Prostate gland (tissue), 2 donors: Measurements from ENCODE around the gene RALGDS. TPM values are rescaled to one million over a fixed set of nuclear protein-coding genes. Genes with fewer than 3 reads are reported as not detected.

Experiments
- DNase-seq: peaks from one replicate; pipeline ENCODE4 v3.0.0-alpha.2; 2019; ENCODE audit warnings: low spot score
- H3K27ac ChIP-seq, 2 donors: fragments of 200-600 bp; sonication (generic); 2 replicates each; pipeline ENCODE4 v1.5.1; 2017 to 2019
- H3K27me3 ChIP-seq: fragments of 200-600 bp; sonication (generic); replicated peaks from 2 replicates; pipeline ENCODE4 v1.5.1; 2019; ENCODE audit not compliant: insufficient read depth
- H3K36me3 ChIP-seq, 2 donors: fragments of 200-600 bp; sonication (generic); 1 replicate in 1 of 2; 2 replicates in 1 of 2; pipeline versions ENCODE4 v1.5.1 to v1.8.1; 2017 to 2019
- H3K4me1 ChIP-seq: fragments of 200-600 bp; sonication (generic); replicated peaks from 2 replicates; pipeline ENCODE4 v1.5.1; 2019
- H3K4me3 ChIP-seq, 2 donors: fragments of 200-600 bp; sonication (generic); 2 replicates each; pipeline ENCODE4 v1.5.1; 2017 to 2019
- H3K9me3 ChIP-seq: fragments of 200-600 bp; sonication (generic); 2 replicates; pipeline ENCODE4 v1.5.1; 2017
- CTCF ChIP-seq, 4 experiments: fragments of 200-600 bp in 2 of 4; fragments of 450-650 bp in 2 of 4; sonication (generic) in 2 of 4; IDR thresholded peaks; 1 replicate in 3 of 4; 2 replicates in 1 of 4; pipeline ENCODE4 v1.5.1; 2016 to 2019; ENCODE audit warnings: antibody characterized with exemption in 4 of 4, mild to moderate bottlenecking in 2 of 4, moderate library complexity in 2 of 4
- POLR2A ChIP-seq: fragments of 450-650 bp; IDR thresholded peaks from one replicate; pipeline ENCODE4 v1.6.1; 2016; ENCODE audit warnings: antibody characterized with exemption, mild to moderate bottlenecking
- POLR2AphosphoS5 ChIP-seq: sonication (generic); formaldehyde crosslinking; IDR thresholded peaks from one replicate; pipeline ENCODE4 v1.6.1; 2017; ENCODE audit warnings: antibody characterized with exemption
- WGBS: methylation state at CpG from one replicate; pipeline ENCODE4 v1.1.5; 2018; 5-methylcytosine and 5-hydroxymethylcytosine counted together
- intact Hi-C: fragments of 100-400 bp; cut with DNase I; formaldehyde crosslinking; loops from one replicate; pipeline ENCODE4 v1.14.2; 2022
- total RNA-seq, 2 donors: library from RNA; depleted of rRNA; stranded (reverse); fragments of >200 nt; gene quantifications; one replicate each; pipeline ENCODE4 v1.1.0, GENCODE V29; 2016

Gene RALGDS
- total RNA-seq, 2 donors from 2014 or later, result 49.6 to 77.4 TPM

DNA sequence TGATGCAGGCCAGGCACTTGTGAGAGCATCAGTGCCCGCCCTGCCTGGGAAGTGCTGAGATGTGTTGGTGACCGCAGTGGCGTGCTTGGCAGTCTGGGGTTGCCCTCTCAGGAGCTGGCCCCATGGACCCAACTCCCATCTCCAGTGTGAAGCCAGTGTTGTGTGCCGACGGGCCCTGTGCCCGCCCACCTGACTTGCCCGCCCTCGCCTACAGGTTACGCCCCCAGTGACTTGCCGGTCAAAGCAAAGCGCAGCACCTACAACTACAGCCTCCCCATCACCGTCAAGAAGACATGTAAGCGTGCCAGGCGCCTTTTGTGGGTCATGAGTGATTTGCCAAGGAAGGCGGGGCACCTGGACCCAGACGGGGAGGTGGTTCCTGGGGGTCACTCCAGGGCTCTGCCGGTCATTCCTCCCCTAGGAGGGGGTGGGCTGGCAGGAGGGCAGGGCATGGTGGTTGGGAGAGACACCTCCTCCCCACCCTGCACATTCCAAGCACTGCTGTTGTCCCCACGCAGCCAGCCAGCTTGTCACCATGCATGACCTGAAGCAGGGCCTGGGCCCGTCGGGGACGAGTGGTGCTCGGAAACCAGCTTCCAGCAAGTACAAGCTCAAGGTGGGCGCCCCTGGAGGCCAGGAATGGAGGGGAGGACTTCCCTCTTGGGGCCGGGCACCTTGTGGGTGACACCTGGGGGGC is 66.7 kb downstream of the RALGDS start:
- no peak for DNase-seq
- WGBS, result 87% methylated on average over 24 of the region's 24 CpGs
- no peak overlapping the region for H3K4me3 ChIP-seq
- intact Hi-C loops, result no loop called here
- peaks cover 0 to 19% of the 10 kb centered on the region in 2 donors for H3K36me3 ChIP-seq
- no peak for TF ChIP-seq POLR2AphosphoS5
- no peak for TF ChIP-seq CTCF (IDR thresholded peaks at IDR 0.05)
- TF ChIP-seq POLR2A, result no peak
- H3K9me3 ChIP-seq, result no peaks in the 10 kb centered on the region
- no peak overlapping the region for H3K27ac ChIP-seq
- no peaks in the 10 kb centered on the region for H3K4me1 ChIP-seq
- H3K27me3 ChIP-seq, result no peaks in the 10 kb centered on the region

GRCh38 chr9:133051966-133052539 is 69.0 kb downstream of the RALGDS start:
- intact Hi-C loops, result no loop called here
- no peak for TF ChIP-seq POLR2AphosphoS5
- TF ChIP-seq CTCF (IDR thresholded peaks at IDR 0.05), result no peak
- TF ChIP-seq POLR2A, result no peak
- H3K4me3 ChIP-seq, result no peak overlapping the region
- DNase-seq, result no peak
- H3K27ac ChIP-seq, result no peak overlapping the region
- no peaks in the 10 kb centered on the region for H3K4me1 ChIP-seq
- H3K9me3 ChIP-seq, result no peaks in the 10 kb centered on the region
- no peaks in the 10 kb centered on the region for H3K27me3 ChIP-seq
- H3K36me3 ChIP-seq, result peaks cover 0 to 19% of the 10 kb centered on the region in 2 donors
- WGBS, result 91% methylated on average over 9 of the region's 9 CpGs

- H3K4me1 ChIP-seq, result no peaks in the 10 kb centered on the region
- TF ChIP-seq CTCF (IDR thresholded peaks at IDR 0.05) (no peak), POLR2AphosphoS5 (no peak), POLR2A (no peak)
- H3K9me3 ChIP-seq, result no peaks in the 10 kb centered on the region
- DNase-seq, result no peak
- no peak overlapping the region for H3K4me3 ChIP-seq
- 94% methylated on average over 12 of the region's 20 CpGs for WGBS
- intact Hi-C loops, result no loop called here
- H3K36me3 ChIP-seq, result peaks cover 0 to 19% of the 10 kb centered on the region in 2 donors
- H3K27ac ChIP-seq, result no peak overlapping the region
- no peaks in the 10 kb centered on the region for H3K27me3 ChIP-seq
Observed at GRCh38 chr9:133051281-133051900, 69.6 kb downstream of the RALGDS start.

DNA sequence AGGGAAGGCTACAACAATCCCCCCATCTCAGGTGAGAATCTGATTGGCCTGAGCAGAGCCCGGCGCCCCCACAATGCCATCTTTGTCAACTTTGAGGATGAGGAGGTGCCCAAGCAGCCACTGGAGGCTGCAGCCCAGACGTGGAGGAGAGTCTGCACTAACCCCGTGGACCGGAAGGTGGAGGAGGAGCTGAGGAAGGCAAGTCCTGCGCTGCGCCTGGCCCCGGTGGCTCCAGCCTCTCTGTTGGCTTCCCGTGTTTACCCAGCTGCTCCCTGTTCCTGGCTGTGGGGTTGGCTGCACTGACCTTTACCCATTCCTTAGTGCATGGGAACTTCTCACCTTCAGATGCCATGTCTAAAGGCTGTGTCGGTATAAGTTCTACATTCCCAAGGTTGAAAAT is 70.3 kb downstream of the RALGDS start:
- 87% methylated on average over 10 of the region's 10 CpGs for WGBS
- no peaks in the 10 kb centered on the region for H3K4me1 ChIP-seq
- no peak for TF ChIP-seq POLR2AphosphoS5
- TF ChIP-seq CTCF (IDR thresholded peaks at IDR 0.05), result no peak
- no peak for TF ChIP-seq POLR2A
- no peak for DNase-seq
- no peaks in the 10 kb centered on the region for H3K9me3 ChIP-seq
- no peak overlapping the region for H3K27ac ChIP-seq
- peaks cover 0 to 19% of the 10 kb centered on the region in 2 donors for H3K36me3 ChIP-seq
- no peak overlapping the region for H3K4me3 ChIP-seq
- intact Hi-C loops, result no loop called here
- no peaks in the 10 kb centered on the region for H3K27me3 ChIP-seq
